Left renal pelvis (tissue), 4 donors: ENCODE data around the gene PDIA4. TPM values are rescaled to one million over a fixed set of nuclear protein-coding genes. Genes with fewer than 3 reads are reported as not detected.
A peak's percentile ranks its signal among the peaks of the same experiment; 100 is the strongest.
"Not testable (repeated sequence)": the region's sequence is repeated elsewhere in the genome, so short reads cannot be mapped to it uniquely, and the experiment has no call there.

Source experiments
- DNase-seq, 4 donors: peaks; one replicate each; pipeline ENCODE4 v3.0.0-alpha.2; 2013; ENCODE audit warnings: low read depth in 4 of 4, low spot score in 3 of 4
- polyA plus RNA-seq, 4 donors: library from polyadenylated mRNA; unstranded; fragments of 120-200 nt; gene quantifications; one replicate each; pipeline ENCODE4 v1.2.1, GENCODE V29; 2013; ENCODE audit not compliant: insufficient read length in 4 of 4

PDIA4 gene
- polyA plus RNA-seq, 4 donors, result 136 to 199 (median 184) TPM

- no peak for DNase-seq
Measured at GRCh38 chr7:149004405-149005370, 23.6 kb downstream of the PDIA4 start.

GRCh38 chr7:149003560-149004305 lies 24.6 kb downstream of the PDIA4 start:
- DNase-seq, result no peak

- DNase-seq, result no peak
Measured at GRCh38 chr7:149003018-149003417, 25.3 kb downstream of the PDIA4 start.

- no peak for DNase-seq
Measured at GRCh38 chr7:149002604-149003003, 25.7 kb downstream of the PDIA4 start.

- no peak for DNase-seq
Measured at GRCh38 chr7:149001427-149002068, 26.8 kb downstream of the PDIA4 start.

- no peak for DNase-seq
Measured at GRCh38 chr7:149000961-149001360, 27.3 kb downstream of the PDIA4 start.

GRCh38 chr7:148999192-148999591 lies 29.1 kb downstream of the PDIA4 start:
- DNase-seq, result no peak

- DNase-seq, result no peak
Measured at GRCh38 chr7:148997497-148997896, 30.8 kb downstream of the PDIA4 start.

GRCh38 chr7:148994576-148994975 lies 33.7 kb downstream of the PDIA4 start:
- DNase-seq, result no peak

- DNase-seq, result no peak
Measured at GRCh38 chr7:148993193-148993592, 35.1 kb downstream of the PDIA4 start.

- no peak for DNase-seq
Measured at GRCh38 chr7:148991536-148991935, 36.8 kb downstream of the PDIA4 start.

GRCh38 chr7:148987751-148988512 lies 40.4 kb downstream of the PDIA4 start:
- DNase-seq, result no peak

- DNase-seq, result peak in 3 of 4 donors; percentile 81 to 82 (median 82)
Measured at GRCh38 chr7:148987010-148987750, 41.1 kb downstream of the PDIA4 start.

- DNase-seq, result no peak
Measured at GRCh38 chr7:148986742-148987009, 41.6 kb downstream of the PDIA4 start.

- DNase-seq, result peak in 1 of 4 donors; percentile 75
Measured at GRCh38 chr7:148983200-148984146, 44.8 kb downstream of the PDIA4 start.

- DNase-seq, result no peak
Measured at GRCh38 chr7:148982654-148983199, 45.6 kb downstream of the PDIA4 start.

GRCh38 chr7:148979827-148980226 lies 48.5 kb downstream of the PDIA4 start:
- DNase-seq, result no peak

GRCh38 chr7:148979072-148979471 lies 49.2 kb downstream of the PDIA4 start:
- DNase-seq, result not testable (repeated sequence)
